ENCODE data around the gene SEMA5A. TPM values are rescaled to one million over a fixed set of nuclear protein-coding genes. Genes with fewer than 3 reads are reported as not detected.
A peak's percentile ranks its signal among the peaks of the same experiment; 100 is the strongest.

The SEMA5A gene
- total and polyA plus RNA-seq, 11 donors, result 4.6 to 71.5 (median 33.8) TPM

DNA sequence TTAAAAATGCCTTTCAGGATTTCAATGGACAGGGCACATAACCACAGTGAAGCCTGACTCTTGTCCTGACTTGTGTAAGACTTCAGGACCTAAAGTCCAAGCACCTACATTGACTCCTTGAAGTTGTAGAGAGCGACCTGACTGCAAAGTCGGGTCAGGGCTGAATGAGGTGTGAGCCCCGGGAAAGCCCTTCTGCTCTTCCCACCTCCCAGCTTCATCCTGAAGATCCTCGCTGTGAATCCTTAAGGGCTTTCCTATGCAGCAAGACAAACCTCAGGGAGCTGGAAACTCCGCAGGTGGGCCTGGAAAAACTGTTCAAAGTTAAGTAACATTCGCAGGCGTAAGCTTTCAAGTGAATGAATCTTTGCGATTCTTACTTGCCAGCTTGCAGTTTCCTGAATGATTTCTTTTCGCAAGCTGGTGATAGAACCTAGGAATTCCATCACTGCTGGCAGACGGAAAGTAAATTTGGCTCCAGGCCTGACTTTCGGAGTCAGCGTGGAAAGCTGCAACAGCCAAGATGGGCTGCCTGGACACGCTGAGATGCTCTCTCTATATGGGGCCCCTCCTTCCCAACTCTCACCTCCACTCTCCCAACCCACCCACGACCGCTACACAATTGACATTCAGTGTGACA, 10.9 kb downstream of the SEMA5A start:
- TF ChIP-seq, protein P1, sequence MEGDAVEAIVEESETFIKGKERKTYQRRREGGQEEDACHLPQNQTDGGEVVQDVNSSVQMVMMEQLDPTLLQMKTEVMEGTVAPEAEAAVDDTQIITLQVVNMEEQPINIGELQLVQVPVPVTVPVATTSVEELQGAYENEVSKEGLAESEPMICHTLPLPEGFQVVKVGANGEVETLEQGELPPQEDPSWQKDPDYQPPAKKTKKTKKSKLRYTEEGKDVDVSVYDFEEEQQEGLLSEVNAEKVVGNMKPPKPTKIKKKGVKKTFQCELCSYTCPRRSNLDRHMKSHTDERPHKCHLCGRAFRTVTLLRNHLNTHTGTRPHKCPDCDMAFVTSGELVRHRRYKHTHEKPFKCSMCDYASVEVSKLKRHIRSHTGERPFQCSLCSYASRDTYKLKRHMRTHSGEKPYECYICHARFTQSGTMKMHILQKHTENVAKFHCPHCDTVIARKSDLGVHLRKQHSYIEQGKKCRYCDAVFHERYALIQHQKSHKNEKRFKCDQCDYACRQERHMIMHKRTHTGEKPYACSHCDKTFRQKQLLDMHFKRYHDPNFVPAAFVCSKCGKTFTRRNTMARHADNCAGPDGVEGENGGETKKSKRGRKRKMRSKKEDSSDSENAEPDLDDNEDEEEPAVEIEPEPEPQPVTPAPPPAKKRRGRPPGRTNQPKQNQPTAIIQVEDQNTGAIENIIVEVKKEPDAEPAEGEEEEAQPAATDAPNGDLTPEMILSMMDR (IDR thresholded peaks at IDR 0.05), result no peak
- TF ChIP-seq POLR2A (IDR thresholded peaks at IDR 0.05), result no peak
- intact Hi-C loops (cut with DNase I), result loop anchor here in 2 of 10 donors (5.0 to 10.0 kb wide), 2 partner anchors 83 to 140 kb away; no protein-coding TSS in a partner anchor
- 52 to 58% (median 55%) methylated on average over 14 to 15 of the region's 15 CpGs for WGBS, 4 donors
- Histone ChIP-seq H3K4me3 (no peak overlapping the region), H3K9me3 (no peaks in the 10 kb centered on the region), H3K36me3 (no peaks in the 10 kb centered on the region), H3K27ac (peak overlapping the region in 10 of 12 donors; percentile 3 to 73 (median 50)), H3K4me1 (peaks cover 0 to 73% (median 21%) of the 10 kb centered on the region in 12 donors), H3K27me3 (no peaks in the 10 kb centered on the region)
- DNase-seq (peak in 2 of 5 donors; percentile 37 to 38), ATAC-seq (peak in 3 of 4 donors; percentile 47 to 56 (median 51))

DNA sequence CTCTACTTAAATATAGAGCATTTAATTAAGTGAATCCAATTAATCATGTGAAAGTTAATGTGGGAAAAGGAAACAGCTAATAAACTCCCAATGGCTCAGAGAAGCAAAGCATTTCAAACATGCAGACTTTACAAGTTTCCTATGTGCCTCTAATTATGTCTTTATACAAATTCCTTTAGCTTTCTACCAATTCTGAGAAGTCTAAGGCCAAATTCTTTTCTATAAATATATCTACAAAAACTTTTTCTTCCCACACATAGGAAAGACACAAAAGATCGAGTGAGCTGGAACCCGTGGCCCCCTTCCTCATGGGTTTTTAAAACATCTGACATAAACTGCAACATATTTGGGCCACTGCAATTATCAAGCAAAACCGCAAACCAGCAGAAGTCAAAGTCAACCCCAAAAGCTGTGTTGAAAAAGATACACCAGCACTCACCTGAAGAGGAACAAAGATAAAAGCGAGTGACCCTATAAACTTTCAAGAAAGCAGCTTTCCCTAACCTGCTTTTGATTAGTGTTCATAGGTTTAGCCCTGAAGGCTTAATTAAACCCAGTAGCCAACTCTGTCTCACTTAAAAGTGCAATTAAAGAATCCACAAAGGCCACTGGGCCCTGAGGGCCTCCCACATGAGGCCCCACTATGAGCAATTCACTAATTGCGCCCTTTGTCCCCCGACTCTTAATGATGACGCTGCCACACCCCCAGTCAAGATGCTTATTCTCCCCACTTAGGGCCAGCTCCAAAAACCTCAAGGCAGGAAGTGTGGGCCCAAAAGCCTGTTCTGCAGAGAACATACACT, 12.1 kb downstream of the SEMA5A start:
- 82 to 86% (median 84%) methylated on average over 7 of the region's 7 CpGs for WGBS, 4 donors
- Histone ChIP-seq H3K27me3 (no peaks in the 10 kb centered on the region), H3K36me3 (no peaks in the 10 kb centered on the region), H3K27ac (peak overlapping the region in 11 of 12 donors; percentile 6 to 67 (median 48)), H3K4me3 (no peak overlapping the region), H3K4me1 (peaks cover 0 to 82% (median 32%) of the 10 kb centered on the region in 12 donors), H3K9me3 (no peaks in the 10 kb centered on the region)
- TF ChIP-seq, protein P1 (IDR thresholded peaks at IDR 0.05), result no peak
- TF ChIP-seq POLR2A (IDR thresholded peaks at IDR 0.05), result no peak
- ATAC-seq, result no peak
- intact Hi-C loops (cut with DNase I), result loop anchor here in 1 of 10 donors (10.0 kb wide), 1 partner anchor 139 kb away; no protein-coding TSS in a partner anchor
- no peak for DNase-seq

DNA sequence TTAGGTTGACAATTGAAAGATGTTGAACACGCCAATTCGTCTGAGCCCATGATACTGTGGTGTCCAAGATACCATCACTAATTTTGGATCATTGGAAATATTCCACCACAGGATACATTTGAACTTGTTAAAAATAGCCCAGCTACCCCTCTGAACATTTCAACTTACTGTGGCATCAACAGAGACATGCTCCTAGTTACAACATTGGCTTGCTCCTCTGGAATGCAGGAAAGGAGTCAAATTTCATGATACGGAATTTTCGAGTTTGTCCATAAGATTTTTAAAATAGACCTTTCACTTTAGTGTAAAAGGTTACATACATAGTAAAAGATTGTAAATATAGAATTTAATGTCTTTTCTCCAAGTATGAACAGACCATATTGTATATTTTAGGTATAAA, 12.8 kb downstream of the SEMA5A start:
- WGBS, 4 donors, result 33 to 39% (median 37%) methylated on average over 4 of the region's 4 CpGs
- intact Hi-C loops (cut with DNase I), result loop anchor here in 1 of 10 donors (10.0 kb wide), 1 partner anchor 138 kb away; no protein-coding TSS in a partner anchor
- Histone ChIP-seq H3K9me3 (no peaks in the 10 kb centered on the region), H3K4me1 (peaks cover 0 to 87% (median 32%) of the 10 kb centered on the region in 12 donors), H3K4me3 (no peak overlapping the region), H3K27ac (peak overlapping the region; percentile 12 to 67 (median 52)), H3K27me3 (no peaks in the 10 kb centered on the region), H3K36me3 (no peaks in the 10 kb centered on the region)
- TF ChIP-seq POLR2A (IDR thresholded peaks at IDR 0.05), result no peak
- TF ChIP-seq, protein P1 (IDR thresholded peaks at IDR 0.05), result no peak
- ATAC-seq, result peak; percentile 59 to 67 (median 66)
- DNase-seq, result no peak

DNA sequence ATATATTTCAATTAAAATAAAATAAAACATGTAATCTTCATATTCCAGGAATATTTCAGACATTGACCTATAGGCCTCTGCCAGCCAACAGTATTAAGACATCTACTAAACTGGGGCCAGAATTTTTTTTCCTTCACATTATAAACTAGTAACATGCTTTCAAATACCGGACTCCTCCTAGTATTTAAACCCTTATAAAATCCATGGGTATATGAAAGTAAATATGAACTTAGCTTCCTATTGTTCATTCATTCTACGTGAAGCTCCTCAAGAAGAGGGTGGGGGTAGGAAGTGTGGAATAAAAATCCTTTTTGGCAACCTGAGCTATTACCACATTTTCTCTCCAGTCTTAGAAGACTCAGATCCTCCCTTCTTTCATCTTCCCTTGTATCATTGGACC, 16.4 kb downstream of the SEMA5A start:
- no peaks in the 10 kb centered on the region for H3K36me3 ChIP-seq
- WGBS, 4 donors, result 84 to 97% (median 90%) methylated on average over 2 of the region's 2 CpGs
- no peak for DNase-seq
- no peak overlapping the region for H3K4me3 ChIP-seq
- intact Hi-C loops (cut with DNase I), result no loop called here
- H3K9me3 ChIP-seq, result no peaks in the 10 kb centered on the region
- TF ChIP-seq POLR2A (IDR thresholded peaks at IDR 0.05), result no peak
- TF ChIP-seq, protein P1 (IDR thresholded peaks at IDR 0.05), result no peak
- H3K27me3 ChIP-seq, result no peaks in the 10 kb centered on the region
- H3K4me1 ChIP-seq, result peaks cover 0 to 64% (median 18%) of the 10 kb centered on the region in 12 donors
- peak overlapping the region in 6 of 12 donors; percentile 30 to 61 (median 47) for H3K27ac ChIP-seq
- no peak for ATAC-seq
